ENCODE results near the gene SLC9A9.
A peak's percentile ranks its signal among the peaks of the same experiment; 100 is the strongest.

SLC9A9 gene

DNA sequence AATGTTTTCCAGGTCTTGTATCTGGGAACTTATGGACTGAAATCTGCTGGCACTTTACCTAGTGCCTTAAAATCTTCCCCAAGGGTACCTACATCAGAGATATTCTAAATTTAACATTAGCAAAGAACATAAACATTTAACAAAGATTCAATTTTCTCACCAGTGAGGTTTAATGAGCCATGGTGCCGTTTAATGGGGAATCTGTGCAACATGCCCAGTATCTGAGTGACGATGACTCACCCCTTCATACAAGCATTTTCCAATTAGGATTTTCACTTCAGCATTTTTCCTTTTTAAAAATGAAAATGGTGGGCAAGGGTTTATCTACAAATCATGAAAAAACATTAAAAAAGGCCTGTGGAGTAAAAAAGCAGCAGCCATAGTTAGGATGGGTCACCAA, 189.4 kb downstream of the SLC9A9 start:
- H3K36me3 ChIP-seq (ENCODE audit: control insufficient read depth, insufficient read depth, low read length): no peaks in the 10 kb centered on the region
- H3K27ac ChIP-seq (ENCODE audit: low read depth, low read length): no peak overlapping the region

GRCh38 chr3:143658116-143658515, 190.2 kb downstream of the SLC9A9 start:
- Histone ChIP-seq H3K9ac (ENCODE audit: low read length) (no peak overlapping the region), H3K4me1 (ENCODE audit: control insufficient read depth, insufficient read depth, low read length) (no peaks in the 10 kb centered on the region), H3K27me3 (ENCODE audit: control insufficient read depth, insufficient read depth, low read length) (no peaks in the 10 kb centered on the region), H3K27ac (ENCODE audit: low read depth, low read length) (no peak overlapping the region), H3K4me3 (ENCODE audit: low read length) (no peak overlapping the region), H3K36me3 (ENCODE audit: control insufficient read depth, insufficient read depth, low read length) (no peaks in the 10 kb centered on the region)

More for the DNA sequence above, 189.4 kb downstream of the SLC9A9 start:
- H3K4me1 ChIP-seq (ENCODE audit: control insufficient read depth, insufficient read depth, low read length): no peaks in the 10 kb centered on the region
- H3K4me3 ChIP-seq (ENCODE audit: low read length): no peak overlapping the region
- no peaks in the 10 kb centered on the region for H3K27me3 ChIP-seq (ENCODE audit: control insufficient read depth, insufficient read depth, low read length)
- no peak overlapping the region for H3K9ac ChIP-seq (ENCODE audit: low read length)

DNA sequence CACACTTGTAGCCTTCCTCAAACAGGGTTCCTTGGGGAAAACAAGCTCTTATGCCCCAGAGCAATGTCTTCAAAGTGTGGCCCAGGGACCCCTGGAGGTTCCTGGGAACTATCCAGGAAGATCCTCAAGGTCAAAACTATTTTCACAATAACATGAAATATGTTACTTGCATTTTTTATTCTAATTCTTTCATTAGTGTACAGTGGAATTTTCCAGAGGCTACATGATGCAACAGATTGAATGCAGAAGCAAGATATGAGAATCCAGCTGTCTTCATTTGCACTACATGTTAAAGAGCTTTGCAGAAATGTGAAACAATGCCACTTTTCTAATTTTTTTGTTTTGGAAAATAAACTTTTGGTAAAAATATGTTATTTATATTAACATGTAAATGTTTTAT, 190.9 kb downstream of the SLC9A9 start:
- Histone ChIP-seq H3K9ac (ENCODE audit: low read length) (no peak overlapping the region), H3K4me3 (ENCODE audit: low read length) (no peak overlapping the region), H3K27ac (ENCODE audit: low read depth, low read length) (no peak overlapping the region), H3K27me3 (ENCODE audit: control insufficient read depth, insufficient read depth, low read length) (no peaks in the 10 kb centered on the region), H3K4me1 (ENCODE audit: control insufficient read depth, insufficient read depth, low read length) (no peaks in the 10 kb centered on the region), H3K36me3 (ENCODE audit: control insufficient read depth, insufficient read depth, low read length) (no peaks in the 10 kb centered on the region)

GRCh38 chr3:143654906-143655305, 193.4 kb downstream of the SLC9A9 start:
- Histone ChIP-seq H3K36me3 (ENCODE audit: control insufficient read depth, insufficient read depth, low read length) (no peaks in the 10 kb centered on the region), H3K9ac (ENCODE audit: low read length) (no peak overlapping the region), H3K27me3 (ENCODE audit: control insufficient read depth, insufficient read depth, low read length) (no peaks in the 10 kb centered on the region), H3K4me1 (ENCODE audit: control insufficient read depth, insufficient read depth, low read length) (no peaks in the 10 kb centered on the region), H3K27ac (ENCODE audit: low read depth, low read length) (no peak overlapping the region), H3K4me3 (ENCODE audit: low read length) (no peak overlapping the region)

- Histone ChIP-seq H3K27me3 (ENCODE audit: control insufficient read depth, insufficient read depth, low read length) (no peaks in the 10 kb centered on the region), H3K4me3 (ENCODE audit: low read length) (no peak overlapping the region), H3K9ac (ENCODE audit: low read length) (no peak overlapping the region), H3K36me3 (ENCODE audit: control insufficient read depth, insufficient read depth, low read length) (no peaks in the 10 kb centered on the region), H3K4me1 (ENCODE audit: control insufficient read depth, insufficient read depth, low read length) (no peaks in the 10 kb centered on the region), H3K27ac (ENCODE audit: low read depth, low read length) (no peak overlapping the region)
Measured at GRCh38 chr3:143653935-143654334, 194.3 kb downstream of the SLC9A9 start.

GRCh38 chr3:143653493-143653892, 194.8 kb downstream of the SLC9A9 start:
- Histone ChIP-seq H3K27me3 (ENCODE audit: control insufficient read depth, insufficient read depth, low read length) (no peaks in the 10 kb centered on the region), H3K27ac (ENCODE audit: low read depth, low read length) (no peak overlapping the region), H3K4me1 (ENCODE audit: control insufficient read depth, insufficient read depth, low read length) (no peaks in the 10 kb centered on the region), H3K4me3 (ENCODE audit: low read length) (no peak overlapping the region), H3K36me3 (ENCODE audit: control insufficient read depth, insufficient read depth, low read length) (no peaks in the 10 kb centered on the region), H3K9ac (ENCODE audit: low read length) (no peak overlapping the region)

DNA sequence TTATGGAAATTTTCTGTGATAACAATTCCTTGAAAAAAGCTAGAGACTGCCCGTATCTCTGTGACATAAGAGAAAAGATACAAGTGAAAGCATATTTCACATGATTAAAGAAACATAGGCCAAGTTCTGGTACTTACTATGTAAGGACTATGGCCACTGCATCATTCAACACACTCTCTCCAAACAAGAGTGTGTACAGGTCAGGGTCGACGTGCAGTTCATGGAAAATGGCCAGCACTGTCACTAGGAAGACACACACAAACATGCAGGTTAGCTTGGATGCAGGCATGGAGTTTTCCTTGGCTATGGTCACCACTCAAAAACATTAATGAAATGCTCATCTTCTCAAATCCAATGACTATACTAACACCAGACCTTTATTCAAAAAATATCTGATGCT, 196.2 kb downstream of the SLC9A9 start:
- Histone ChIP-seq H3K36me3 (ENCODE audit: control insufficient read depth, insufficient read depth, low read length) (no peaks in the 10 kb centered on the region), H3K27me3 (ENCODE audit: control insufficient read depth, insufficient read depth, low read length) (no peaks in the 10 kb centered on the region), H3K27ac (ENCODE audit: low read depth, low read length) (no peak overlapping the region), H3K4me1 (ENCODE audit: control insufficient read depth, insufficient read depth, low read length) (no peaks in the 10 kb centered on the region), H3K4me3 (ENCODE audit: low read length) (no peak overlapping the region), H3K9ac (ENCODE audit: low read length) (no peak overlapping the region)

DNA sequence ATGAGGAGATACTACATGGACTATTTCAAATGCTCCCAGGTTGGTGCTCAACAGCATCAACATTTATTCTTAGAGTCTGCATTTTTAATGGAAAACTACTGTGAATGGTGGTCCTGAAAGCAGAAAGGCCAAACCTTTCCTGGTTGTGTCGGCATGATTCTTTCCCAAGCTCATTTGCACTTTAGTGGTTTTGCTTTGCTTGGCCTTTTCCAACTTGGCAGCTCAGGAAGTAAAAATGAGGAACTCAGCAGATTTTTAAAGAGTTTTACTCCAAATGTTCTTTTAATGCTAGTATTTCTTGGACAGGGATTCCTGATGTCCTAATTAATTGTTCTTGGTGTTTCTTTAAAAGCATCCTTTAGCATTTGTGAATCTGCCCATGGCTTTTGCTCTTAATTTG, 197.4 kb downstream of the SLC9A9 start:
- Histone ChIP-seq H3K9ac (ENCODE audit: low read length) (no peak overlapping the region), H3K27ac (ENCODE audit: low read depth, low read length) (no peak overlapping the region), H3K27me3 (ENCODE audit: control insufficient read depth, insufficient read depth, low read length) (no peaks in the 10 kb centered on the region), H3K4me1 (ENCODE audit: control insufficient read depth, insufficient read depth, low read length) (no peaks in the 10 kb centered on the region), H3K4me3 (ENCODE audit: low read length) (no peak overlapping the region), H3K36me3 (ENCODE audit: control insufficient read depth, insufficient read depth, low read length) (no peaks in the 10 kb centered on the region)

DNA sequence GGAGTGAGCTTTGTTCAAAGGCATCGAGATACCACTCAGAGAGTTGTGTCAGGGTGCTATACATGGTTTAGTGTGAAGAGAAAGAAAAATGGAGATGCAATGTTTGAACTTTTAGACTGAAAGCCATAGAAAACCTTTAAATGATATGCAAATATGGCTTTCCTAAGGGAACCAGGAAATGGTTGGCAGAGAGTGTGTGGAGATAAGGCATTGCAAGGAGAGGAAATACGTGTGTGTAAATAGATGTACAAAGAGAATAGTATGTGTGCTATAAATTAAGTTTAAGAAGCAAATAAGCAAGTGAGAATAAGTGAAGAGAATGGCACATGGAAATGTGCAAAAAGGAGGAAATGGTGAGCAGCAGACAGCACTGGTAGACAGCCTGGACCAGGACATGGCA, 198.1 kb downstream of the SLC9A9 start:
- no peak overlapping the region for H3K9ac ChIP-seq (ENCODE audit: low read length)

DNA sequence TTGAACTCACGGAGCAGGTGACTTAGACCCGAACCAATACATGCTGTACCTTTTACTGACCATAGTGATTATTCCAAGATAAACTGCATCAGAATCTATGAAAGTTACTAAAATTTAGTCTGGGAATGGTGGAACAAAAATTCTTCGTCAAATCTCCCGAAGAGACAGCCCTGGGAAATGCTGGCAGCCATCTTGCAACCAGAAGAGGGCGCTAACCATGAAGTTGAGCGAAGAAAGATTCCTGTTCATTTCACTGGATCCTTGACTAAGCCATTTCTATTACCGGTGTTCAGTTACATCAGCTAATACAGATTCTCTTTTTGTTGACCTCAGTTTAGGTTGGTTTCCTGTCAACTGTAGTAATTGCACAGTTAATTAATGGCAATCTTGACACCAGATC, 199.6 kb downstream of the SLC9A9 start:
- H3K27me3 ChIP-seq (ENCODE audit: control insufficient read depth, insufficient read depth, low read length): no peaks in the 10 kb centered on the region
- no peak overlapping the region for H3K4me3 ChIP-seq (ENCODE audit: low read length)
- H3K4me1 ChIP-seq (ENCODE audit: control insufficient read depth, insufficient read depth, low read length): no peaks in the 10 kb centered on the region
- H3K9ac ChIP-seq (ENCODE audit: low read length): no peak overlapping the region
- H3K27ac ChIP-seq (ENCODE audit: low read depth, low read length): no peak overlapping the region
- no peaks in the 10 kb centered on the region for H3K36me3 ChIP-seq (ENCODE audit: control insufficient read depth, insufficient read depth, low read length)

More for the DNA sequence above, 198.1 kb downstream of the SLC9A9 start:
- no peak overlapping the region for H3K4me3 ChIP-seq (ENCODE audit: low read length)
- no peaks in the 10 kb centered on the region for H3K27me3 ChIP-seq (ENCODE audit: control insufficient read depth, insufficient read depth, low read length)
- no peak overlapping the region for H3K27ac ChIP-seq (ENCODE audit: low read depth, low read length)
- no peaks in the 10 kb centered on the region for H3K36me3 ChIP-seq (ENCODE audit: control insufficient read depth, insufficient read depth, low read length)
- no peaks in the 10 kb centered on the region for H3K4me1 ChIP-seq (ENCODE audit: control insufficient read depth, insufficient read depth, low read length)

- H3K27ac ChIP-seq (ENCODE audit: low read depth, low read length): no peak overlapping the region
- H3K27me3 ChIP-seq (ENCODE audit: control insufficient read depth, insufficient read depth, low read length): no peaks in the 10 kb centered on the region
- H3K4me1 ChIP-seq (ENCODE audit: control insufficient read depth, insufficient read depth, low read length): no peaks in the 10 kb centered on the region
- H3K4me3 ChIP-seq (ENCODE audit: low read length): no peak overlapping the region
- H3K36me3 ChIP-seq (ENCODE audit: control insufficient read depth, insufficient read depth, low read length): no peaks in the 10 kb centered on the region
- H3K9ac ChIP-seq (ENCODE audit: low read length): no peak overlapping the region
Measured at GRCh38 chr3:143648218-143648617, 200.1 kb downstream of the SLC9A9 start.

- Histone ChIP-seq H3K36me3 (ENCODE audit: control insufficient read depth, insufficient read depth, low read length) (no peaks in the 10 kb centered on the region), H3K27me3 (ENCODE audit: control insufficient read depth, insufficient read depth, low read length) (no peaks in the 10 kb centered on the region), H3K9ac (ENCODE audit: low read length) (no peak overlapping the region), H3K4me3 (ENCODE audit: low read length) (peak overlapping the region; percentile 21), H3K27ac (ENCODE audit: low read depth, low read length) (no peak overlapping the region), H3K4me1 (ENCODE audit: control insufficient read depth, insufficient read depth, low read length) (no peaks in the 10 kb centered on the region)
Measured at GRCh38 chr3:143644370-143645089, 203.7 kb downstream of the SLC9A9 start.

DNA sequence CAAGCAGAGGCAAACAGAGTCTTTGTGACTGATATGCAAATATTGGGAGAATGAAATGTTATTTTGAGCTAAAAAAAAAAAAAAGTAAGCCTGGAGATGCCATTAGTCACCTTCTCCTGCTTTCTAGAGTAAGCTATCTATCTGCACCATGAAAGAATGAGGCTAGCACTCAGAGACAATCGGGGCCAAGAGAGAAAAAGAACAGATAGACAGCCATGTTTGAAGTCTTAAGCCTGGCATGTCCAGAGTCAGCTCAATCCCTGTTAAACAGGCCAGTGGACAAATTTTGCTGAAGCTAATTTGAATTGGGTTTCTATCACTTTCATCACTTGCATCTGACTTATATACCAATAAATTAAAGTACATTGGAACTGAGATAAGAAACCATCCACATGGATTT, 204.4 kb downstream of the SLC9A9 start:
- H3K36me3 ChIP-seq (ENCODE audit: control insufficient read depth, insufficient read depth, low read length): no peaks in the 10 kb centered on the region
- no peaks in the 10 kb centered on the region for H3K4me1 ChIP-seq (ENCODE audit: control insufficient read depth, insufficient read depth, low read length)
- no peak overlapping the region for H3K9ac ChIP-seq (ENCODE audit: low read length)
- no peaks in the 10 kb centered on the region for H3K27me3 ChIP-seq (ENCODE audit: control insufficient read depth, insufficient read depth, low read length)
- no peak overlapping the region for H3K4me3 ChIP-seq (ENCODE audit: low read length)
- H3K27ac ChIP-seq (ENCODE audit: low read depth, low read length): no peak overlapping the region
